Measurements from ENCODE around the gene MPDZ. TPM values are rescaled to one million over a fixed set of nuclear protein-coding genes. Genes with fewer than 3 reads are reported as not detected.

MPDZ gene
- total RNA-seq, 1 experiment from 2014 or later: 0.12 TPM

GRCh38 chr9:13239660-13240059 is 39.8 kb downstream of the MPDZ start:
- Histone ChIP-seq H3K4me3 (replicated peaks in 1 of 2; ENCODE audit: low read depth in 1 of 2, low read length in 2 of 2) (no peak overlapping the region), H3K9me3 (ENCODE audit: control insufficient read depth in 1 of 2, insufficient read depth in 1 of 2, low read depth in 1 of 2, low read length in 2 of 2) (no peaks in the 10 kb centered on the region), H3K27ac (ENCODE audit: low read depth, low read length) (no peak overlapping the region), H3K4me2 (ENCODE audit: low read length) (no peak overlapping the region), H3K79me2 (ENCODE audit: insufficient read depth, low read length) (no peaks in the 10 kb centered on the region), H3K9ac (ENCODE audit: low read length) (no peak overlapping the region), H2AFZ (ENCODE audit: low read depth, low read length, poor library complexity, severe bottlenecking) (no peak overlapping the region), H4K20me1 (ENCODE audit: insufficient read depth) (no peaks in the 10 kb centered on the region), H3K27me3 (ENCODE audit: insufficient read depth, low read length) (no peaks in the 10 kb centered on the region), H3K4me1 (ENCODE audit: control insufficient read depth in 1 of 2, insufficient read depth in 2 of 2, low read length in 2 of 2) (no peaks in the 10 kb centered on the region), H3K36me3 (ENCODE audit: control insufficient read depth in 1 of 2, insufficient read depth in 2 of 2, low read length in 2 of 2) (no peaks in the 10 kb centered on the region), H3K9me2 (ENCODE audit: insufficient read depth) (no peaks in the 10 kb centered on the region)
- POLR2A ChIA-PET: no interaction called here
- CTCF ChIA-PET: no interaction called here
- no TSS peak for BruUV-seq (replicated peaks)
- TF ChIP-seq ELF1 (IDR thresholded peaks at IDR 0.05; ENCODE audit: borderline replicate concordance, low read depth) (no peak), POLR2AphosphoS5 (IDR thresholded peaks at IDR 0.05; ENCODE audit: low read depth, low read length) (no peak), EGR1 (IDR thresholded peaks at IDR 0.05; ENCODE audit: low read depth) (no peak), MAX (IDR thresholded peaks at IDR 0.05) (no peak), POLR2A (IDR thresholded peaks at IDR 0.05; ENCODE audit: borderline replicate concordance, extremely low read depth, insufficient read depth, insufficient read length) (no peak), ZFX (IDR thresholded peaks at IDR 0.05) (no peak), CEBPB (IDR thresholded peaks at IDR 0.05; ENCODE audit: low read depth) (no peak), CTCF (IDR thresholded peaks at IDR 0.05 in 2 of 3, conservative IDR thresholded peaks at IDR 0.05 in 1 of 3; ENCODE audit: borderline replicate concordance in 1 of 3, insufficient read depth in 1 of 3, low read depth in 2 of 3, low read length in 2 of 3) (no peak), YY1 (IDR thresholded peaks at IDR 0.05; ENCODE audit: extremely low read depth, insufficient replicate concordance, low read depth, low read length) (no peak), JUND (IDR thresholded peaks at IDR 0.05) (no peak), SRF (IDR thresholded peaks at IDR 0.05; ENCODE audit: low read depth) (no peak), RAD21 (IDR thresholded peaks at IDR 0.05; ENCODE audit: low read depth) (no peak), REST (IDR thresholded peaks at IDR 0.05; ENCODE audit: low read depth) (no peak)
- RAD21 ChIA-PET (ENCODE audit: low non-redundant PET in 1 of 2, low total read pairs in 2 of 2, uncharacterized antibody in 2 of 2, unreplicated experiment in 2 of 2): no interaction called here
- no peak for ATAC-seq
- DNase-seq (ENCODE audit: low read depth, low spot score): no peak
- intact Hi-C loops (cut with micrococcal nuclease): no loop called here

All from HCT116 (cell line).